ENCODE measurements around the gene PAGE2B.

GRCh38 chrX:55120761-55121358 lies 46.0 kb downstream of the PAGE2B start:
- TF ChIP-seq POLR2A (IDR thresholded peaks at IDR 0.05), result no peak
- TF ChIP-seq, protein P1, sequence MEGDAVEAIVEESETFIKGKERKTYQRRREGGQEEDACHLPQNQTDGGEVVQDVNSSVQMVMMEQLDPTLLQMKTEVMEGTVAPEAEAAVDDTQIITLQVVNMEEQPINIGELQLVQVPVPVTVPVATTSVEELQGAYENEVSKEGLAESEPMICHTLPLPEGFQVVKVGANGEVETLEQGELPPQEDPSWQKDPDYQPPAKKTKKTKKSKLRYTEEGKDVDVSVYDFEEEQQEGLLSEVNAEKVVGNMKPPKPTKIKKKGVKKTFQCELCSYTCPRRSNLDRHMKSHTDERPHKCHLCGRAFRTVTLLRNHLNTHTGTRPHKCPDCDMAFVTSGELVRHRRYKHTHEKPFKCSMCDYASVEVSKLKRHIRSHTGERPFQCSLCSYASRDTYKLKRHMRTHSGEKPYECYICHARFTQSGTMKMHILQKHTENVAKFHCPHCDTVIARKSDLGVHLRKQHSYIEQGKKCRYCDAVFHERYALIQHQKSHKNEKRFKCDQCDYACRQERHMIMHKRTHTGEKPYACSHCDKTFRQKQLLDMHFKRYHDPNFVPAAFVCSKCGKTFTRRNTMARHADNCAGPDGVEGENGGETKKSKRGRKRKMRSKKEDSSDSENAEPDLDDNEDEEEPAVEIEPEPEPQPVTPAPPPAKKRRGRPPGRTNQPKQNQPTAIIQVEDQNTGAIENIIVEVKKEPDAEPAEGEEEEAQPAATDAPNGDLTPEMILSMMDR (IDR thresholded peaks at IDR 0.05), result no peak
- TF ChIP-seq EP300 (IDR thresholded peaks at IDR 0.05), result no peak

All from tibial nerve (tissue), 4 donors.